Measurements from ENCODE around the gene AGMAT. TPM values are rescaled to one million over a fixed set of nuclear protein-coding genes. Genes with fewer than 3 reads are reported as not detected.

Gene AGMAT
- total and polyA plus RNA-seq, 2 of the 8 experiments (the other 6 are each of a cell fraction or from before 2014, with no cell fraction given): 3.7 to 5.8 TPM

DNA sequence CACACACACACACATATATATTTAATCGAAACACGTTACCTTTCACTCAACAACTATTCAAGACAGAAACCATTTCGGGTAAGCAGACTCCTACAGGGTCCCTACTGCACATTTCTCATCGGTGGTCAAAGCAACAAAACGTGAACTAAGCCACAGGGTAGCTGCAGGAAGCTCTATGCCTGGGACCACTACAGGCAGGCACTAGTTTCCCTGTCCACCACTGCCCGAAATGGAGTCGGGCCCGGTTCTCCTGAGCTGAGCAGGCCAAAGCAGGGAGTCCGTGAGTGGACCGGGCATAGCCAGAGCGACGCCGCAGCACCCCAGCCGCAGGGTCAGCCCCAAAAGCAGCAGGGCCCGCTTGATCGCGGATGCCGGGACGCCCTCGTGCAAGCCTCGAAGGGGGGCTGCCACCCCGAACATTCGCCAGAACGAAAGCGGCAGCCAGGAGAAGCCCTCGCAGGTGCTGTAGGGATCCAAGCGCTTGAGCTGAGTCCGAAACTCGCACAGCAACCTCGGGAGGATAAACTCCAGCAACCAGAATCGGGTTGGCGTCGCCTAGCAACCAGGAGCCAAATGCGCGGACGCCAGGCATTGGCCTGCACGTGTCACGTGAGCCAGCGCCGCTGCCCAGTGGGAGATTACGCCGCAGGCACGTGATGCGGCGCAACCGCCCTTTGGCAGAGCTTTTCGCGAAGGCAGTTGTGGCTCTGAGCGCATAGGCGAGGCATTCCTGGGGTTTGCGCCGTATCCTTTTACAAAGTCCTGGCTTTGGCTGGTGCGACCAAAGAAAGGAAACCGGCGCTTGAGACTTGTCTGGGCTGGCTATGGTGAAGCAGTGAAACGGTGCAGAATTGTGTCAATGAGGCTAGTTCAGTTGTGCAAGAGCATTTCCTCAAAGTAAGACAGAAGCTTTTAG is 18.5 kb upstream of the AGMAT start:
- H3K36me3 ChIP-seq (ENCODE audit: control insufficient read depth in 2 of 4, insufficient read depth in 4 of 4, low read length in 3 of 4): no peaks in the 10 kb centered on the region
- no peak overlapping the region for H3K23ac ChIP-seq (ENCODE audit: insufficient read length)
- H3K27ac ChIP-seq (ENCODE audit: low read depth, low read length): no peak overlapping the region
- peaks cover 0 to 7% (median 4%) of the 10 kb centered on the region in 4 experiments; a peak in 3 of 7 replicates for H3K4me1 ChIP-seq (replicated peaks in 1 of 4; ENCODE audit: control insufficient read depth in 3 of 4, insufficient read depth in 4 of 4, low read length in 3 of 4)
- no peaks in the 10 kb centered on the region; a peak in 1 of 4 replicates for H3K9me3 ChIP-seq (ENCODE audit: insufficient read depth in 2 of 2, low read depth in 1 of 2, low read length in 1 of 2)
- peak; percentile 66 for FAIRE-seq
- no peak overlapping the region for H2BK20ac ChIP-seq (ENCODE audit: low read length)
- peak overlapping the region; percentile 92 for H4K8ac ChIP-seq (ENCODE audit: extremely low read depth, insufficient read depth, low read length)
- no peak overlapping the region for H2BK15ac ChIP-seq (ENCODE audit: low read length)
- no peak overlapping the region for H2BK120ac ChIP-seq (replicated peaks; ENCODE audit: low read depth, low read length)
- no peaks in the 10 kb centered on the region for H3K79me2 ChIP-seq (ENCODE audit: control insufficient read depth in 1 of 2, insufficient read depth in 2 of 2, low read length in 2 of 2)
- no peaks in the 10 kb centered on the region for H3K79me1 ChIP-seq (ENCODE audit: low read depth, low read length)
- peaks cover 9% of the 10 kb centered on the region; the same call in 1 of the 2 replicates for H3K23me2 ChIP-seq (ENCODE audit: low read depth, low read length)
- H4K20me1 ChIP-seq (replicated peaks in 1 of 2; ENCODE audit: control insufficient read depth in 1 of 2, insufficient read depth in 2 of 2, low read length in 2 of 2): no peaks in the 10 kb centered on the region
- peak overlapping the region; percentile 2 for H4K5ac ChIP-seq (ENCODE audit: insufficient read length, low read depth, low read length)
- H3K27me3 ChIP-seq (replicated peaks in 1 of 4; ENCODE audit: control insufficient read depth in 3 of 4, extremely low read depth in 1 of 4, insufficient read depth in 3 of 4, low read length in 3 of 4): peaks cover 2 to 11% (median 9%) of the 10 kb centered on the region in 4 experiments
- no peak overlapping the region for H3K56ac ChIP-seq (replicated peaks; ENCODE audit: insufficient read length, low read depth, low read length)
- H2AFZ ChIP-seq (ENCODE audit: low read length): peak overlapping the region; percentile 58
- no peak overlapping the region for H2AK5ac ChIP-seq (ENCODE audit: low read depth, low read length)
- WGBS, 2 experiments (ENCODE audit: extremely low coverage in 1 of 2, insufficient coverage in 1 of 2, insufficient read length in 1 of 2, insufficient replicate concordance in 2 of 2, low coverage in 1 of 2, low lambda C conversion rate in 2 of 2, missing lambda C conversion rate in 1 of 2): 10 to 100% methylated on average over 2 to 55 of the region's 56 CpGs
- peak overlapping the region in 3 of 4 experiments; percentile 41 to 67 (median 64); a peak in 5 of 7 replicates for H3K9ac ChIP-seq (replicated peaks in 1 of 4; ENCODE audit: extremely low read depth in 1 of 4, low read depth in 3 of 4, low read length in 3 of 4)
- H2BK12ac ChIP-seq (ENCODE audit: low read depth, low read length): no peak overlapping the region
- no peak overlapping the region for H2BK5ac ChIP-seq (ENCODE audit: low read depth, low read length)
- no peak overlapping the region for H3K14ac ChIP-seq (ENCODE audit: insufficient read length)
- DNase-seq (ENCODE audit: low read depth in 1 of 2, low spot score in 2 of 2): peak; percentile 81 to 96
- H3K4me2 ChIP-seq (ENCODE audit: insufficient read depth in 1 of 2, low read depth in 2 of 2, low read length in 2 of 2): peak overlapping the region; percentile 68 to 88
- CTCF ChIA-PET (ENCODE audit: partially characterized antibody): interaction anchor here (0.6 to 3.2 kb wide), 3 partner anchors 9 to 138 kb away, joined by 3 to 13 read pairs (median 4); partner anchors contain the start of gene TMEM82
- peak overlapping the region; percentile 52 to 75 (median 63) for H3K4me3 ChIP-seq (ENCODE audit: extremely low read depth in 1 of 4, insufficient read depth in 2 of 4, low read depth in 3 of 4, low read length in 4 of 4)
- POLR2A ChIA-PET (ENCODE audit: partially characterized antibody): interaction anchor here (0.7 to 4.4 kb wide), 6 partner anchors 9 to 204 kb away, joined by 3 to 37 read pairs (median 6); partner anchors contain the start of gene DDI2
- no peak overlapping the region for H3K18ac ChIP-seq (ENCODE audit: extremely low read depth, low read length)
- H4K91ac ChIP-seq (replicated peaks; ENCODE audit: insufficient read length, low read length): no peak overlapping the region
- H3K4ac ChIP-seq (replicated peaks; ENCODE audit: insufficient read length, low read depth, low read length): no peak overlapping the region
- TF ChIP-seq TEAD4 (IDR thresholded peaks at IDR 0.05; ENCODE audit: low read depth, low read length) (peak; percentile 64; the same call in 1 of the 2 replicates), POU5F1 (IDR thresholded peaks at IDR 0.05; ENCODE audit: low read depth, low read length) (no peak), JUN (IDR thresholded peaks at IDR 0.05; ENCODE audit: low read depth, low read length) (no peak), ASH2L (IDR thresholded peaks at IDR 0.05; ENCODE audit: low read length) (peak; percentile 76), RAD21 (IDR thresholded peaks at IDR 0.05 in 1 of 2, conservative IDR thresholded peaks at IDR 0.05 in 1 of 2; ENCODE audit: low read depth in 2 of 2, low read length in 2 of 2) (no peak), EZH2 (IDR thresholded peaks at IDR 0.05; ENCODE audit: low read depth, low read length, severe bottlenecking) (no peak), BACH1 (IDR thresholded peaks at IDR 0.05; ENCODE audit: low read length) (no peak), ZNF274 (IDR thresholded peaks at IDR 0.05; ENCODE audit: borderline replicate concordance, extremely low read depth, low read length) (no peak), CHD1 (IDR thresholded peaks at IDR 0.05; ENCODE audit: low read depth, low read length) (no peak)
- TF ChIP-seq, protein P1, sequence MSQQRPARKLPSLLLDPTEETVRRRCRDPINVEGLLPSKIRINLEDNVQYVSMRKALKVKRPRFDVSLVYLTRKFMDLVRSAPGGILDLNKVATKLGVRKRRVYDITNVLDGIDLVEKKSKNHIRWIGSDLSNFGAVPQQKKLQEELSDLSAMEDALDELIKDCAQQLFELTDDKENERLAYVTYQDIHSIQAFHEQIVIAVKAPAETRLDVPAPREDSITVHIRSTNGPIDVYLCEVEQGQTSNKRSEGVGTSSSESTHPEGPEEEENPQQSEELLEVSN (IDR thresholded peaks at IDR 0.05): peak; percentile 100
